ENCODE measurements around the gene SHPK.

Gene SHPK, protein sequence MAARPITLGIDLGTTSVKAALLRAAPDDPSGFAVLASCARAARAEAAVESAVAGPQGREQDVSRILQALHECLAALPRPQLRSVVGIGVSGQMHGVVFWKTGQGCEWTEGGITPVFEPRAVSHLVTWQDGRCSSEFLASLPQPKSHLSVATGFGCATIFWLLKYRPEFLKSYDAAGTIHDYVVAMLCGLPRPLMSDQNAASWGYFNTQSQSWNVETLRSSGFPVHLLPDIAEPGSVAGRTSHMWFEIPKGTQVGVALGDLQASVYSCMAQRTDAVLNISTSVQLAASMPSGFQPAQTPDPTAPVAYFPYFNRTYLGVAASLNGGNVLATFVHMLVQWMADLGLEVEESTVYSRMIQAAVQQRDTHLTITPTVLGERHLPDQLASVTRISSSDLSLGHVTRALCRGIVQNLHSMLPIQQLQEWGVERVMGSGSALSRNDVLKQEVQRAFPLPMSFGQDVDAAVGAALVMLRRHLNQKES

DNA sequence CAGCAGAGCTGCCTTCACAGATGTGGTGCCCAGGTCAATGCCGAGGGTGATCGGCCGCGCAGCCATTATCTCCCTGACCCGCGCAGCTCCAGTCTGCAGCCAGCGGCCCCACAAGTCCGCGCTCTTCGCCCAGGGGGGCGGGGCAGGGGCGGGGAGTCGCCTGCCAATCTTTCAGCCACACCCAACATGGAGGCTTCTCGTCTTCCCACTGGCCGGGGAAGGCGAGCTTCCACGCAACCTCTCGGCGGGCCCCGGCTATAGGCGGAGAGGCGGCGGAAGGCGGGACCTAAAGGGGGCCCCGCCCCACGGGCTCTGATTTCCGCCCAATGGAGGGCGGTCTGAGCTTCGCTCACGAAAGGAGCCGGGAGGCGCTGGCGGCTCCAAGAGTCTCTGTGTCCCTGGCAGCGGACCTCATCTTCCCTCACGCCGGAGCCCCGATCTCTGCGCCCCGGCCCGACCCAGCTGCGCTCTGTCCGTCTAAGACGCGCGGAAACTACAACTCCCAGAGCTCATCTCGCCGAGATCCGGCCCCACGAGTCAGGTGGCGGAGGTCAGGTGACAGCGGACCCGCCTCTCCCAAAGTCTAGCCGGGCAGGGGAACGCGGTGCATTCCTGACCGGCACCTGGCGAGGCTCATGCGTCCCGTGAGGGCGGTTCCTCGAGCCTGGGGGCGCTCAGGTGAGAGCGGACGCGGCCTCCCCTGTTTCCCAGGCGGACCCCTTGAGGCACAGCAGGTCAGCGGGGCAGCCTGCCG lies at the start of gene SHPK, which contains the start of gene CTNS:
Gene SHPK (minus strand): TSS at position 97 of the 754 bp plus-strand sequence. CDS start 31 bp downstream, at position 66.
Gene CTNS (plus strand): TSS at position 607 of the 754 bp plus-strand sequence. CDS start 3,447 bp downstream, outside the sequence.
- peak; percentile 93 for DNase-seq

DNA sequence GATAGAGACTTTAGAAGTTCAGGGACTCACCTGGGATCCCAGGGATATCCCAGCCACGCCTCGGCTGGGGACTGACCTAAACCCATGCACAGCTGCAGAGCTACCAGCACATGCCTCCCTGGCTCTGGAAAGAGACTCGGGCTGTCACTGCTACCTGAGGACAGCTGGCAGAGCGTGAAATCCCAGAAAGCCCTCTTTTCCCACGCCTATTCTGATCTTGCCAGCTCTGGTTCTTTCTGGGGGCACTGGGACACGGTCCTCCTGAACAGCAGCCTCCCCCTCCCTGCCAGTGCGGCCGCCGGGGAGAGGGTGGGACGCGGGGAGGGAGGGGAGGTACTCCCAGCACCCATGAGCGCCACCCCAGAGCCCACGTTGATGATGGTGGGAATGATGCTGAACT lies 49.1 kb upstream of the SHPK start:
- DNase-seq, result no peak

DNA sequence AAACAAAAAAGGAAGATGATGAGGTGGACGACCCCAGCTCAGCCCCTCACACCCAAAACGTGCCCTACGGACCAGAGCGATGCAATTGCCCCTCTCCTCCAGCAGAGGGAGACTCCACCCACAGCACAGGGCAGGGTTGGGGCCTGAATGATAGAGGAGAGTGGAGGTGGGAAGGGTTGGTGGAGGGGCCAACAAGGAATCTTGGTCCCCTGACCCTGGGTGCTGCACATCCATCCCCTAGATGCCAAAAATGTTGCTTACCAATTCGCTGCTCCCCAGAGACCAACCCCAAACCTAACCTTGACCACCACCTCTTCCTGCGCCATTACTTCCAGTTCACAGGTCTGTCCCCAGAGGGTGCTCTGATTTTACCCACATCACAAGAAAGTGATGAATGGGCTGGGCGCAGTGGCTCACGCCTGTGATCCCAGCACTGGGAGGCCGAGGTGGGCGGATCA lies 47.0 kb upstream of the SHPK start:
- DNase-seq, result peak; percentile 41

DNA sequence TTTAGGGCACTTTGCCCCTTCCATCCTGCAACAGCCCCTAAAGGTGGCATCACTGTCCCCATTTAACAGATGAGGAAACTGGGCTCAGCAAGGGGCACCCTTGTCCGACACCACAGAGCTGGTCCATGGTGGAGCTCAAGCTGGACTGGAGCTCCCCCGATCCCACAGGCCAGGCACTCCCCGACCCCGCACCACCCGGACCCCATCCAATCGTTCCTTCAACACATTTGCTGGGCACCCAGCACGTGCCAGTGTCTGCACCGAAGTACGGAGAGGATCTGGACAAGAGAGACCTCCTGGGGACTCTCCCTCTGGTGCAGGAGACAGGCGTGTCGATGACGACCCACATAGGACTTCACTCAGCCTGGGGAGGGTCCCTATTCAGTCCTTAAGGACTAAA lies 46.0 kb upstream of the SHPK start:
- no peak for DNase-seq

DNA sequence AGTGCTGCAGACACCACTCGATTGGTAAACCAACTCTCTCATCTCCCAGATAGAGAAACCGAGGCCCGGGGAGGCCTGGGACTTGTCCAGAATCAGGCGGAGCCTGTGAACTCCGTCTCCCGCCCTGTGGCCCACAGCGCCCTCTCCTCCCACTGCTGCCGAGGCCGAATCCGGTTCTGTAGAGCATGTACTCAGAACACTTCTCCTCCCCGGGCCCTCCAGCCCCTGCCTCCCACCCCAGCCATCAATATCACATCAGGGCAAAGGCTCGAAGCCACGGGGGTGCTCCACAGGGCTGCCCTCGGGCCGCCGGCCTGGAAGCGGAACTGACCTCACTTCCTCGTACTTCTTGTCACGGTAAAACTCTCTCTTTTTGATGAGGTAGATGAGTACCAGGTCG lies 45.5 kb upstream of the SHPK start:
- DNase-seq, result no peak

DNA sequence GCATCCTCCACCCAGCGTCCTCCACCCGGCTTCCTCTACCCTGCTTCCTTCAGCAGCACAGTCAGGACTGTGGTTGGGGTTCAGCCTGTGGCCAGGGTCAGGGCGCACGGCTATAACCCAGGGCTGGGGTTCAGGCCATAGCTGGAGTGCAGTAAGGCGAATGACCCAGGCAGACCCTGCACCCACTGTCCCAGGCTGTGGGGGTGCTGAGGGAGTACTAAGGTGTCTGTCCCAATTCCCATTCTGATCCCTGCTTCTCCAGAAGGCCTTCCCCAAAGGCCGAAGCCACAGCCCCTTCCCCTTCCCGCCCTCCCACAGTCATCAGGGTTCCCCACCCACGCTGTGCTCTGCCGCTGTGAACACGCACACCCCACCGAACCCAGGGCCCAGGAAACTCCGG lies 45.0 kb upstream of the SHPK start:
- DNase-seq, result no peak

DNA sequence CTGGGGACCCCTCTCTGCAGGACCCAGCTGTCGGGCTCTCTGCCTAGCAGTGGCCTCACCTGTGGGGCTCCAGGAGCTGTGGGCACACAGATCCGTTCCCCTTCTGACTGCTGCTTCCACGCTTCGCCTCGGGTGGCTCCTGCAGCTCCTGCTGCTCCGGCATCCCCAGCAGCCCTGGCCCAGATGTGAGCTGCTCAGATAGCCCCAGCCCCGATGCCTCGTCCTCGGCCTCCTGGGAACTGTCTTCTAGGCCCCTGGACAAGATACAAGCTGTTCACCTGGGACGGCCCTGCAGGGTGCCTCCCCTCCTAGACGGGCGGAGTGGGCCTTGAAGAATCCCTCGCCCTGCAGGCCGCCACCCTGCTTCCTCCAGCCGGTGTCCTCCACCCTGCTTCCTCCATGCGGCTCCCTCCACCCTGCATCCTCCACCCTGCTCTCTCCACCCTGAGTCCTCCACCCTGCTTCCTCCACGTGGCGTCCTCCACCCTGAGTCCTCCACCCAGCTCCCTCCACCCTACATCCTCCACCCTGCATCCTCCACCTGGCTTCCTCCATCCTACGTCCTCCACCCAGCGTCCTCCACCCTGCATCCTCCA lies 43.6 kb upstream of the SHPK start:
- no peak for DNase-seq

DNA sequence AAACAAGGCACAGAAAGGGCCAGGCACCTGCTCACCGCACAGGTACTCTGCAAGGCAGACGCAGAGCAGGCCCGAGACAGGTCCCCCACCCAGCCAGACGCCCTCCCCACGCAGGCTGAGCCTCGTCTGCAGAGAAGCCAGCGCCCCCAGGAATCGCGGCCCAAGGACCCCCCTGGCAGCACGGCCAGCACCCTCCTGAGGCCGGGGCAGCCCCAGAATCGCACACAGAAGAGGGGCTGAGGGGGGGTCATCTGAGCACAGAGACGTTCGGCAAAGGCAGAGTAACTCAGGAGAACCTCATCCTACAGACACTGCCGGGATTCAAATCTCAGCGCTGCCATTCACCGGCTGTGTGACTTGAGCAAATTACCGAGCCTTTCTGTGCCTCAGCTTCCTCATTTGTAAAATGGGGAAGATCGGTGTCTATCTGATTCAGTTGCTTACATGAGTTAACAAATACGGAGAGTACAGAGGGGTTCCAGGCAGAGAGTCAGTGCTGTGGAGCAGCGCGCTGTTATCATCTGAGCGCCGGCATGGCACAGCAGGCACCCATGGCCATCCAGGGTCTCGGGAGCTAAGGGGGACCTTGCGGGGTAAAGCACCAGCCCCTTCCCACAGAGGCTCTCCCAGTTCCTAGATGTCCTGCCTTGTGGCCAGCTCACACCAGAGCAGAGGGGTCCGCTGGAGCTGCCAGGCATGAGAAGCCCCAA lies 42.9 kb upstream of the SHPK start:
- DNase-seq, result no peak

DNA sequence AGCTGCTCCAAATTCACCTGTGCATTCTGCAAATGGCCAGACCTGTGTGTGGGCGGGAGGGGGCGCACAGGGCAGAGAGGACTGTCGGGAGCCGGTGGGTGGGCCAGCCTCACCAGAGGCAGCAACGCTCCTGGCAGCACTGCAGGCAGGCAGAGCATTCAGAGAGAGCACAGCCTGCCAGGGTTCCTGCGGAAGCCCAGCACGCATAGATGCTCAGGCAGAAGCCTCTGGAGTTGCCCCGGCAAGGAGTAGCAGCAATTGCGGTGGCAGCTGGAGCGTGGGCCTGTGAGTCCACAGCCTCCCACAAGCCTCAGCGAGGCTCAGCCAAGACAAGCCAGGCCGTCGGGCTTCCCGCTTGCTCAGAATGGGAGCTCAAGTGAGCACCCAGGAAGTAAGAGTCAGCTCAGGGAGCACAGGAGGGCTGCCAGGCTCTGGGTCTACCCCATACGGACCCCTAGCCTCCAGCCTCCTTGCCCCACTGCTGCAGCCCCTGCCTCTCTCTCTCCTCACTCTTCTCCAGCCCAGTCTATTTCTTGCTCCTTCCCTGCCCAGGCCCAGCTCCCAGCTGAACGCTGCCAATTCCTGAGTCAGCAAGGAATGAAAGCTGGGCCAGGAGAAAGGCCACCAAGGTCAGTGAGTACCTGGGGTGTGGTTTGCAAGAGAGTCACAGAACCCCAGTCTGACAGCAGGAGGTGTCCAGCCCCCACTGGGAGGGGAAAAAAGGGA lies 42.2 kb upstream of the SHPK start:
- no peak for DNase-seq

DNA sequence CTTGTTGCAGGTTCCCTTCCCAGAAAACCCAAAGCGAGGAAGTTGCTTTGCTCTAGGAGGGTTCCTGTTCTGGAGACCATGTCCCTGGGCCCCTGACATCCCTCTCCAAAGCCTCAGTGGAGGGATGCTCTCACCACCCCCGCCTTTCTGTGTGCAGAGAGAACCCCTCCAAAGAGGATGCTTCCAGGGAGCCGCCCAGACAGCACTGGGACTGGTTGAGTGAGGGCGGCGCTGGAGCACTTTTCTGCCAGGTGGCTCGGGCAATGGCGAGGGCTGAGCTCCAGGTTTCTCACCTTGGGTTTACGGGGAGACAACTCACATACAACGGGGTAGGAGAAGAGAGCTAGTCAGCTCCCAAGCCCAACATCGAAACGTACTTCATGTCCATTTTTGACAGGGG lies 39.8 kb upstream of the SHPK start:
- DNase-seq, result no peak

DNA sequence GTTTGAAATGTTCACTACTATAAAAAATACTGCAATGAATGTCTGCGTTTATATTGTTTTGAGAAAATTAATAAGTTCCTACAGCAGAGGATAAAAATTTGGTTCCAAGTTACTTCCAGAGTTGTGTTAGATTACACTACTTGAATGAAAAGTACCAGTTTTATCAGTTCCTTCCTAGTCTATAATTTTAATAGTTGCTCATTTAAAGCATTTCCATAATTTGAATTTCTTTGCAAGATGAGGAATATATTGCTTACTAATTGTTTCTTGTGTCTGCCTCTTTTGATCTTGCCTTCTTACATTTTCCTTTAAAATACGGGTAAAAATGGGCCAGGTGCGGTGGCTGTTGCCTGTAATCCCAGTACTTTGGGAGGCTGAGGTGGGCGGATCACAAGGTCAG lies 36.5 kb upstream of the SHPK start:
- no peak for DNase-seq

DNA sequence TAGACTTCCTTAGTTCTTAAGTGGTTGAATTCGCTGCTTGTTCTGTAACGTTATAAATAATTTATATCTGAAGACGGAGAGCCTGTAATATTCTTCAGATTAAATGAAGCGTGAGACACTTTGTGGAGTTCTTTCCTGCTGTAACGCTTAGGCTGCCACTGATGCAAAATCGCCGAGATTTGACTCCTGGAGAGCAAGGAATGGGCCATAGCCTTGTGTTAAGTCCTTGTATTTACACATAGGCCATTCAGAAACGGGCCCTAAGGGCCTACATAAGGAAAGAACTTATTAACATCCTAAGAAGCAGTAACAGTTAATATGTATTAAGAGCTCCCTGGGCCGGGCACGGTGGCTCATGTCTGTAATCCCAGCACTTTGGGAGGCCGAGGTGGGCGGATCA lies 33.5 kb upstream of the SHPK start:
- no peak for DNase-seq

DNA sequence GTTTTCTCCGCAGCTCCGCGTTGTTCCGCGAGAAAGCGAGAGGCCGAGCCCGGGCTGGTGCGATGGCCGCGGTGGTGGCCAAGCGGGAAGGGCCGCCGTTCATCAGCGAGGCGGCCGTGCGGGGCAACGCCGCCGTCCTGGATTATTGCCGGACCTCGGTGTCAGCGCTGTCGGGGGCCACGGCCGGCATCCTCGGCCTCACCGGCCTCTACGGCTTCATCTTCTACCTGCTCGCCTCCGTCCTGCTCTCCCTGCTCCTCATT lies 33.0 kb upstream of the SHPK start:
- no peak for DNase-seq

DNA sequence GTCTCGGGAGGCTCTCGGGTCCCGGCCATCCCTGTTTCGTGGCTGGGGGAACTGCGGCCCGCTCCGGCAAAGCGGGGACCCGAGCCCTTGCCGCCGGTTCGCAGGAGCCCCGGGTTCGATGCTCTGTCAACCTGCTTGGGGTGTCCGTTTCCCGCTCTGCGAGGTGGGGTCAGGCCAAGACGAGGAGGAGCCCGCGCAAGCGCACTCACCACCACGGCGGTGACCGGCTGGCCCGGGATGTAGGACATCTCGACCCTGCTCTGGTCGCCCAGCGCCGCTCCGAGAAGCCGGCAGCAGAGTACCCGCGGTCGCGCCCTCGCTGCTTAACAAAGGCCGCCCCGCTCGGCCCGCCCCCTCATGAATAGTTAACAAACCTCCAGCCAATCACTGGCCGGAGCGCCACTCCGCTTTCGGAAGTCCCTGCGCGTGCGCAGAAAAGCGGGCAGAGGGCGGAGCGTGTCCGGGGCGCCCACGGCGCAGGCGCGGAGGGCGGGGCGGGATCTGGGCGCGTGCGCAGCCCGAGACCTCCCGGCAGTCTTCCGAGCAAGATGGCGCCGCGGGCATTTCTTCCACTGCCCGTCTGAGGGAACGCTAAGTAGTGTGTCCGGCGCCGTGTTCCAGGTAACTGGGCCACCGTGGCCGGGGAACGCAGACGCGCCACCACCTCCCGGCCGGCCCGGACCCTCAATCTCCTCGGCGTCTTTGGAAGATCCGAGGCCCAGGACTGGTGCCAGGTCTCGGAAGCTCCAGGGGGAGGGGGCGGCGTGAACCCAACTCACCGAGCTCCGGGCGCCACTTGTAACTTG lies 32.4 kb upstream of the SHPK start, which contains the start of the genes EMC6 and TAX1BP3:
Gene EMC6 (plus strand): TSS at position 534 of the 806 bp plus-strand sequence. CDS start 335 bp downstream, outside the sequence.
Gene TAX1BP3 (minus strand): TSS at position 300 of the 806 bp plus-strand sequence. CDS start 52 bp downstream, at position 248.
- peak; percentile 99 for DNase-seq

DNA sequence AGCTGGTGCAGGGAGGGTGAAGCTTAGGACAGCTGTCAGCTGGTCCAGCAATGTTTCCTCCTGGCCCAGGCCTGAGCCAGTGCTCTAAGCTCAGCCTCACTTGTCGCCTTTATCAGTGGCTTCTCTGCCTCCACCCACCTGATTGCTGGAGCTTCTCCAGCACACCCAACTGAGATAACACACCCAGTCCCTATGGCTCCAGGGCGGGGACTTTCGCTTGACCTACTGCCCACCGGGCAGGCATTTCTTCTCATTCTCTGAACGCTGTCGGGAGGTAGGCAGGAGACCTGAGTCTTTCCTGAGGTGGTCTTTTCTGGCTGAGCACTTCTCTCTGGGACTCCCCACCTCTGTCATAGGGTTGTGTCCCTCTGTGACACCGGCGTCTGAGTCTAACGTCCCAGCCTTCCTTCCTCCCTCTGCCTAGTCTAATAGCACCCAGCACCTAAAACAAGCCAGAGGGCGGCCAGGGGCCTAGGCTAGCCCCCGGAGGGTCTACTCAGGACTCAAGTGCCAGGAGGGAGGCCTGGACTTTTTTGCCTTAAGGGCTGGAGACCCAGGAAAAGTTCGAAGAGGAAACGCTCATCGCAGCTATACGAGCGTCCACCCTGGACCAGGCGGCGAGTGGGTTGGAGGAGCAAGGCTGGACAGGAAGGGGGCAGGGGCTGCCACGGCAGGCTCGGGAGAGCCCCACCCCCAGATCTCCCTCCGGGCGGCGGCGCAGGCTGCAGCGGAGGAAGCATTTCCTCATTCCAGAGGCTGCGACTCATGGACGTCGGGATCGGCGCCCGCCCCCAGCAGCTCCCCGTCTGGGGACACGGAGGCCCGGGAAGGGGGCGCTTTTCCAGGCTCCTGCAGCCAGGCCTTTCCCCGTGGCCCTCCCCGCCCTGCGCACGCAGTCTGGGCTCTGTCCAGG lies 31.6 kb upstream of the SHPK start:
- no peak for DNase-seq

DNA sequence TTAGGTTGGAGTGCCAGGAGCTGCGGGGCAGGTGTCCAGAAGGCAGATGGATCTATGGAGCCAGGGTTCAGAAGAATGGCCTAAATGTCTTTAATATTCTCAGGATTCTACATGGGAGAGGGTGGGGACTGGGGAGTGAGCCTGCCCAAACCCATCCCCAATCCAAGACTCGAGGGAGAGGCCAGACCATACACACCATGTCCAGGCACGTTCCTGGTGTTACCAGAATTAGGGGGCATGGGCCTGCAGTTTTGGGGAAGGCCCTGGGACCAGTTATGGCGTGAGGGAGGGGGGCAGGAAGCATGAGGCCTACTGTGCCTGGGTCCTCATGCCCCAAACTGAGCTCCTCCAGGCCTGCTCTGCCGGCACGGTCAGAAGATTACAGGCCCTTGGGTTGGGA lies 30.5 kb upstream of the SHPK start:
- DNase-seq, result no peak

DNA sequence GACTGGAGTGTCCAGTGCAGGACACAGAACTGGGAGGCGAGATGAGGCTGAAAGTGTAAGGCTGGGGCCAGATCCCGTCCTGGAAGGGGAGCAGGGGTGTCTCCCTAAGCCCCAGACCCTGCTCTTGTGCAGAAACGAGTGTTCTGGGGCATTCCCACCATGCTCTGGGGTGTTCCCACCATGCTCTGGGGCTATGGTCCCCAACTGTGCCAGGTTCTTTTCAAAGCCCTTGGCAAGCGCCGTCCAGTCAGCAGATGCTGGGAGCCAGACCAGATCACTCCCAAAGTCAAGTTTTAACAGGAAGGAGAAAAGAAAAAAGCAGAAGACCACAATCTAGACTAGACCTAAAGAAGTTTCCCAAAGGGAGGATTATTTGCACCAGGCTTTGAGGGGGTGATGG lies 29.8 kb upstream of the SHPK start:
- DNase-seq, result no peak

DNA sequence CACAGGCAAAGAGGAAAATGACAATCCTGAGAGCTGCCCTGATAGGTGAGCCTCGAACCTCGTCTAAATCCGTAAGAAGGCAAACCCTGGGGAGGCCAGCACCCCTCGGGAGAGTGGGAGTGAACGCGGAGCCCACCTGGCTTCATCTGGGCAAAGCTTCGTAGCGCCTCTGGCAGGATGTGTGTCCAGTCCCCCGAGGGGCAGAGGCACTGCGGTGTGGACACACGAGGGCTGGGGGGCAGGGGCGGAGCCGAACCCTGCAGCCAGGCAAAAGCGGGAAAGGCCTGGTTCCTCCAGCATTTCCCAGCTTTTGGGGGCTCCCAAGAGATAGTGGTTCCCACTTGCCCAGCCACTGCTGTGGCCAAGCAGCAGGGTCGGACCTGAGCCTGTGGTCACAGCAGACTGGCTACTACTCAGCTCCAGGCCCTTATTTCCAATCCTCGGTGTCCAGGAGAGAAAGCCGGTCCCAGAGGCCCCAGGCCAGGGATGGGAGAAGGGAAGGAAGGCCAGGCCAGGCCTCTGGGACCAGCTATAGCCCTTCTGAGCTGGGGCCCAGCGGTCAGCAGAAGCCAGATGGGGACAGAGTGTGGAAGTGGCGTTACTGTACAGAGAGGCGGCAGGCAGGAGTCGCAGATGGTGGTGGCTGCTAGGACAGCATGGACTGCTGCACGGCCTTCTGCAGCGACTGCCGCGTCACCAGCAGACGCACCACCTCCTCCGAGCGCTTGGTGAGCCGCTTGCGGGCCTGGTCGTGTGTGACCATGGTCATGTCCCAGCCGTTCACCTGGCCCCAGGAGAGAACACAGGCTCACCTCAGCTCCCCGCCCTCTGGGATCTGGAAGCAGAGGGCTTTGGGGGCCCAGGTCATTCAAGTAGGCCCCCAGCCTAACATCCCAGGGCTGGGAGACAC lies 27.3 kb upstream of the SHPK start:
- DNase-seq, result no peak

DNA sequence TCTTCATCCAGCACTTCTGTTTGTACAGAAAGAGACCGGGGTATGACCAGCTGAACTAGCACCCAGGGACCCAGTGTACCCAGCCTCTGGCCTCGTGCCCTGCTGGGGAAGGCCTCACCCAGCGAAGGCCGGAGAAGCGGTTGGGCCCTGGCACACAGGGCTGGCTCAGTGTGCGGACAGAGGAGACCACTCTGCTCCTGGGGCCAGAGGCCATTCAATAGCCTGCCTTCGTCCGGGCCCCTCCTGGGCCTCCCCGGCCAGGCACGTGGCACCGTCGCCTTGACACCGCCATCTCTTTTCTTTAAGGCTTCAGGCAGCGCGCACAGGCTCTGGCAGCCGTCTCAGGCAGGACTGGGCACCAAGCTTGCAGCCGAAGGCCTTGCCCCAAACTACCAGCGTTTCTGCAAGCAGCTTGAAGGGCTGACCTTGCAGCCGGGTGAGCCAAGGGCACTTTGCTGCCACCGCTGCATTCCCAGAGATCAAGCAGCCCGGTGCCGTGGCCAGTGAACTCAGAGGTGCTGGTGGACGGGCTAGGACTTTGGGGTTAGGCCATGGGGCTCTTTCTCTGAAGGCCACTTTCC lies 24.4 kb upstream of the SHPK start:
- no peak for DNase-seq

Measured in activated effector memory CD4-positive, alpha-beta T cell treated with Interleukin-2 at 50 U/mL for 16 hours (primary cell).